Breast epithelium (tissue), 4 donors: ENCODE measurements around the gene RPS6KB2. TPM values are rescaled to one million over a fixed set of nuclear protein-coding genes. Genes with fewer than 3 reads are reported as not detected.

ENCODE experiments used
- DNase-seq, 2 donors: peaks; one replicate each; pipeline ENCODE4 v3.0.0-alpha.2; 2019; ENCODE audit warnings: low spot score in 2 of 2
- H3K27ac ChIP-seq, 2 donors: fragments of 200-600 bp; sonication (generic) in 1 of 2; one replicate each; pipeline ENCODE4 v1.5.1; 2016 to 2019; ENCODE audit warnings: mild to moderate bottlenecking in 1 of 2
- H3K27me3 ChIP-seq, 2 donors: fragments of 200-600 bp; sonication (generic) in 1 of 2; one replicate each; pipeline versions ENCODE4 v1.5.1 to v1.6.0; 2017 to 2019; ENCODE audit warnings: control low read depth in 1 of 2, mild to moderate bottlenecking in 1 of 2
- H3K36me3 ChIP-seq: fragments of 200-600 bp; one replicate; pipeline ENCODE4 v1.5.1; 2019
- H3K4me1 ChIP-seq, 2 donors: fragments of 200-600 bp; sonication (generic); one replicate each; pipeline ENCODE4 v1.5.1; 2016 to 2019; ENCODE audit warnings: control low read depth in 1 of 2
- H3K4me3 ChIP-seq, 3 donors: fragments of 200-600 bp; sonication (generic); 1 replicate in 2 of 3; 2 replicates in 1 of 3; pipeline ENCODE4 v1.5.1; 2016 to 2019; ENCODE audit warnings: mild to moderate bottlenecking in 3 of 3, moderate library complexity in 2 of 3
- H3K9me3 ChIP-seq, 2 donors: fragments of 200-600 bp; sonication (generic) in 1 of 2; one replicate each; pipeline ENCODE4 v1.5.1; 2016 to 2019; ENCODE audit warnings: control low read depth in 1 of 2
- CTCF ChIP-seq, 3 donors: fragments of 450-650 bp; IDR thresholded peaks; one replicate each; pipeline ENCODE4 v1.5.1; 2016 to 2017; ENCODE audit warnings: antibody characterized with exemption in 3 of 3, mild to moderate bottlenecking in 3 of 3, moderate library complexity in 3 of 3
- POLR2A ChIP-seq: fragments of 450-650 bp; IDR thresholded peaks from one replicate; pipeline ENCODE4 v1.6.1; 2016; ENCODE audit warnings: antibody characterized with exemption, mild to moderate bottlenecking, moderate library complexity
- POLR2AphosphoS5 ChIP-seq, 3 donors: sonication (generic); formaldehyde crosslinking; IDR thresholded peaks; one replicate each; pipeline ENCODE4 v1.6.1; 2017; ENCODE audit warnings: antibody characterized with exemption in 3 of 3
- intact Hi-C: fragments of 100-400 bp; cut with DNase I; formaldehyde crosslinking; loops from one replicate; pipeline ENCODE4 v1.15.1; 2023; ENCODE audit warnings: low total_unique reads
- total RNA-seq, 3 donors: library from RNA; depleted of rRNA; stranded (reverse); fragments of >200 nt; gene quantifications; one replicate each; pipeline ENCODE4 v1.1.0, GENCODE V29; 2016

RPS6KB2 gene
- total RNA-seq, 3 donors from 2014 or later: 28.0 to 41.6 (median 40.1) TPM

GRCh38 chr11:67437082-67437808 lies 9.0 kb downstream of the RPS6KB2 start, which contains the start of gene PTPRCAP:
PTPRCAP (minus strand) TSS chr11:67437682; CDS start chr11:67437619, 63 bp downstream.
- H3K36me3 ChIP-seq: no peaks in the 10 kb centered on the region

GRCh38 chr11:67437809-67438157 lies 9.5 kb downstream of the RPS6KB2 start:
- H3K27ac ChIP-seq: peak overlapping the region in 1 of 2 donors; percentile 64

More at GRCh38 chr11:67437082-67437808, 9.0 kb downstream of the RPS6KB2 start, which contains the start of gene PTPRCAP:
- TF ChIP-seq POLR2A: no peak
- no peak for TF ChIP-seq CTCF (IDR thresholded peaks at IDR 0.05)
- TF ChIP-seq POLR2AphosphoS5 (IDR thresholded peaks at IDR 0.05): no peak
- peak within 1 kb of the TSS; percentile 40 to 64 for H3K27ac ChIP-seq
- no peaks in the 10 kb centered on the region for H3K27me3 ChIP-seq
- H3K9me3 ChIP-seq: no peaks in the 10 kb centered on the region
- intact Hi-C loops: loop anchor here (5.0 kb wide), 1 partner anchor 1230 kb away; no protein-coding TSS in a partner anchor
- no peak for DNase-seq
- peaks cover 0 to 6% of the 10 kb centered on the region in 2 donors for H3K4me1 ChIP-seq
- H3K4me3 ChIP-seq: peak within 1 kb of the TSS in 2 of 3 donors; percentile 25 to 30

GRCh38 chr11:67438158-67438902 lies 10.0 kb downstream of the RPS6KB2 start:
- no peak for TF ChIP-seq CTCF (IDR thresholded peaks at IDR 0.05)
- no peak for TF ChIP-seq POLR2AphosphoS5 (IDR thresholded peaks at IDR 0.05)
- TF ChIP-seq POLR2A: no peak
- Histone ChIP-seq H3K4me3 (peak overlapping the region in 2 of 3 donors; percentile 25 to 30), H3K9me3 (no peaks in the 10 kb centered on the region), H3K4me1 (peaks cover 0 to 12% of the 10 kb centered on the region in 2 donors), H3K27me3 (no peaks in the 10 kb centered on the region), H3K27ac (peak overlapping the region in 1 of 2 donors; percentile 12), H3K36me3 (no peaks in the 10 kb centered on the region)
- no peak for DNase-seq
- intact Hi-C loops: loop anchor here (5.0 kb wide), 1 partner anchor 1231 kb away; no protein-coding TSS in a partner anchor

More at GRCh38 chr11:67437809-67438157, 9.5 kb downstream of the RPS6KB2 start:
- Histone ChIP-seq H3K27me3 (no peaks in the 10 kb centered on the region), H3K4me3 (peak overlapping the region in 2 of 3 donors; percentile 25 to 30), H3K4me1 (peaks cover 0 to 12% of the 10 kb centered on the region in 2 donors), H3K9me3 (no peaks in the 10 kb centered on the region), H3K36me3 (no peaks in the 10 kb centered on the region)
- intact Hi-C loops: loop anchor here (5.0 kb wide), 1 partner anchor 1230 kb away; no protein-coding TSS in a partner anchor
- TF ChIP-seq POLR2AphosphoS5 (IDR thresholded peaks at IDR 0.05): no peak
- no peak for TF ChIP-seq POLR2A
- no peak for TF ChIP-seq CTCF (IDR thresholded peaks at IDR 0.05)
- DNase-seq: no peak

- TF ChIP-seq POLR2A: no peak
- TF ChIP-seq POLR2AphosphoS5 (IDR thresholded peaks at IDR 0.05): no peak
- no peak for TF ChIP-seq CTCF (IDR thresholded peaks at IDR 0.05)
- Histone ChIP-seq H3K9me3 (no peaks in the 10 kb centered on the region), H3K4me3 (no peak overlapping the region), H3K27ac (peak overlapping the region; percentile 29 to 61), H3K4me1 (peaks cover 0 to 12% of the 10 kb centered on the region in 2 donors), H3K36me3 (no peaks in the 10 kb centered on the region), H3K27me3 (no peaks in the 10 kb centered on the region)
- intact Hi-C loops: loop anchor here (5.0 kb wide), 1 partner anchor 1232 kb away; no protein-coding TSS in a partner anchor
- DNase-seq: no peak
These were observed 11.3 kb downstream of the RPS6KB2 start for GRCh38 chr11:67439321-67440228.
